GM23248 (cell line): Measurements from ENCODE around the gene FREM2.

Source experiments
- EZH2 ChIP-seq: fragments of 200-600 bp; sonication (generic); IDR thresholded peaks from 2 replicates; pipeline ENCODE4 v1.6.1; 2018; ENCODE audit warnings: antibody characterized with exemption, mild to moderate bottlenecking; ENCODE audit not compliant: insufficient read depth, poor library complexity, severe bottlenecking
- EZH2phosphoT487 ChIP-seq: fragments of 200-600 bp; sonication (generic); IDR thresholded peaks from 2 replicates; pipeline ENCODE4 v1.6.1; 2018; ENCODE audit warnings: antibody characterized with exemption, moderate library complexity, mild to moderate bottlenecking, low read depth; ENCODE audit not compliant: insufficient read depth

DNA sequence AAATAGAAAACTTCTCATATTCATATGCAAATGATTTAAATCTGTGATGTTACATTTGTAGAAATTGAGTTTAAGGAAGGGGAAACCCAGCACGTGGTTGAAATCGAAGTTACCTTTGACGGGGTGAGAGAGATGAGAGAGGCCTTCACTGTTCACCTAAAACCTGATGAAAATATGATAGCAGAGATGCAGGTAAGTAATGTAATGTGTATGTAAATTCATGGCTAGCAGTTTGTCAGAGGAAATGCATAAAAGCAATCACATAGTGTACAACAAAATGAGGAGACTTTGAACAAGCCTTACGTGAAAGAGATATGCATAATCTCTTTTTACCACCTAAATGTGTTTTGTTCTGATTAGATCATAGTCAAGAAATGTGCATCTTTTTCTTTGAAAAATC is 169.2 kb downstream of the FREM2 start:
- no peak for TF ChIP-seq EZH2
- no peak for TF ChIP-seq EZH2phosphoT487
